B cell (primary cell): ENCODE measurements around the gene CREB3. TPM values are rescaled to one million over a fixed set of nuclear protein-coding genes. Genes with fewer than 3 reads are reported as not detected.

Source experiments
- ATAC-seq: fragments of 200-7000 bp; cut with Tn5 transposase; one replicate; pipeline ENCODE4 v1.10.0; 2021; ENCODE audit warnings: low read depth, mild to moderate bottlenecking, moderate number of reproducible peaks, moderate library complexity
- CTCF ChIA-PET: fragments of 350-600 bp; sonication (Branson Sonifier 250); formaldehyde crosslinking; loops from one replicate; lab custom pipeline; 2021; ENCODE audit warnings: antibody characterized with exemption, inconsistent platforms; lab: Charles Lee
- POLR2A ChIA-PET: fragments of 350-600 bp; sonication (Branson Sonifier 250); formaldehyde crosslinking; loops from one replicate; lab custom pipeline; 2021; ENCODE audit warnings: antibody characterized with exemption; lab: Charles Lee
- DNase-seq: peaks from one replicate; pipeline ENCODE4 v3.0.0; 2013
- H2AFZ ChIP-seq: 2 replicates; pipeline ENCODE4 v1.6.1; 2012; ENCODE audit warnings: mild to moderate bottlenecking, low read depth, low read length; ENCODE audit not compliant: insufficient read depth, poor library complexity, severe bottlenecking
- H3K27ac ChIP-seq, 2 donors: 1 replicate in 1 of 2; 2 replicates in 1 of 2; pipeline ENCODE4 v1.5.1; 2012 to 2013; ENCODE audit warnings: low read length in 2 of 2, mild to moderate bottlenecking in 2 of 2, moderate library complexity in 1 of 2
- H3K27me3 ChIP-seq, 4 experiments: fragments of 200-600 bp in 1 of 4; sonication (generic) in 1 of 4; replicated peaks in 1 of 4; 1 replicate in 2 of 4; 2 replicates in 2 of 4; pipeline versions ENCODE4 v1.6.1 to v1.7.0; 2013 to 2016; ENCODE audit warnings: low read length in 3 of 4, mild to moderate bottlenecking in 2 of 4, mixed read lengths in 1 of 4, moderate library complexity in 1 of 4; ENCODE audit not compliant: insufficient read depth in 4 of 4, control insufficient read depth in 3 of 4; ENCODE audit errors: control extremely low read depth in 1 of 4
- H3K36me3 ChIP-seq, 2 experiments: replicated peaks in 1 of 2; 1 replicate in 1 of 2; 2 replicates in 1 of 2; pipeline versions ENCODE4 v1.6.1 to v1.7.1; 2013; ENCODE audit warnings: low read length in 1 of 2; ENCODE audit not compliant: insufficient read depth in 2 of 2, control insufficient read depth in 1 of 2; ENCODE audit errors: control extremely low read depth in 1 of 2, extremely low read depth in 1 of 2
- H3K4me1 ChIP-seq, 2 donors: fragments of 200-600 bp in 1 of 2; sonication (generic) in 1 of 2; 1 replicate in 1 of 2; 2 replicates in 1 of 2; pipeline versions ENCODE4 v1.5.1 to v1.6.1; 2013 to 2017; ENCODE audit warnings: low read length in 2 of 2; ENCODE audit not compliant: control insufficient read depth in 2 of 2, insufficient read depth in 2 of 2
- H3K4me2 ChIP-seq: replicated peaks from 2 replicates; pipeline ENCODE3; 2012; ENCODE audit warnings: mild to moderate bottlenecking, low read depth, low read length; ENCODE audit not compliant: poor library complexity, severe bottlenecking
- H3K4me3 ChIP-seq, 5 experiments: fragments of 200-600 bp in 1 of 5; sonication (generic) in 1 of 5; 1 replicate in 3 of 5; 2 replicates in 2 of 5; pipeline versions ENCODE4 v1.5.1 to v1.7.0; 2011 to 2016; ENCODE audit warnings: low read length in 4 of 5, mild to moderate bottlenecking in 4 of 5, low read depth in 2 of 5, control low read depth in 1 of 5, moderate library complexity in 1 of 5; ENCODE audit not compliant: insufficient read depth in 1 of 5; ENCODE audit errors: control extremely low read depth in 1 of 5, extremely low read depth in 1 of 5
- H3K79me2 ChIP-seq: fragments of 200-600 bp; sonication (generic); one replicate; pipeline ENCODE4 v1.6.0; 2016; ENCODE audit warnings: low read length; ENCODE audit not compliant: control insufficient read depth, insufficient read depth
- H3K9ac ChIP-seq: fragments of 200-600 bp; sonication (generic); 2 replicates; pipeline ENCODE4 v1.6.1; 2017; ENCODE audit warnings: mild to moderate bottlenecking, low read length, moderate library complexity
- H3K9me3 ChIP-seq, 3 donors: one replicate each; pipeline versions ENCODE4 v1.6.1 to v1.7.1; 2013; ENCODE audit warnings: low read length in 2 of 3; ENCODE audit not compliant: control insufficient read depth in 2 of 3, insufficient read depth in 1 of 3; ENCODE audit errors: control extremely low read depth in 1 of 3
- H4K20me1 ChIP-seq: 2 replicates; pipeline ENCODE4 v1.6.0; 2012; ENCODE audit warnings: mild to moderate bottlenecking, low read length; ENCODE audit not compliant: insufficient read depth, control insufficient read depth, poor library complexity, severe bottlenecking
- H3K27ac Mint-ChIP-seq: one replicate; pipeline ENCODE4 v1.8.0; 2021; ENCODE audit warnings: mixed read lengths
- H3K27me3 Mint-ChIP-seq: one replicate; pipeline ENCODE4 v1.8.0; 2021; ENCODE audit warnings: mixed read lengths
- H3K4me1 Mint-ChIP-seq: one replicate; pipeline ENCODE4 v1.8.0; 2021; ENCODE audit warnings: mixed read lengths
- H3K4me3 Mint-ChIP-seq: one replicate; pipeline ENCODE4 v1.8.0; 2021; ENCODE audit warnings: mixed read lengths
- H3K9me3 Mint-ChIP-seq: one replicate; pipeline ENCODE4 v1.8.0; 2022; ENCODE audit warnings: mixed read lengths; ENCODE audit not compliant: insufficient read depth
- EZH2 ChIP-seq: IDR thresholded peaks from 2 replicates; pipeline ENCODE4 v1.6.1; 2012; ENCODE audit warnings: borderline replicate concordance, low read depth, mild to moderate bottlenecking, moderate library complexity, low read length; ENCODE audit not compliant: insufficient read depth, poor library complexity, severe bottlenecking
- WGBS: methylation state at CpG from one replicate; pipeline ENCODE4 v1.1.5; 2013; ENCODE audit warnings: missing lambda C conversion rate; ENCODE audit not compliant: insufficient coverage; 5-methylcytosine and 5-hydroxymethylcytosine counted together
- intact Hi-C: fragments of 100-400 bp; cut with micrococcal nuclease; formaldehyde crosslinking; loops from one replicate; pipeline ENCODE4 v1.10.0; 2022
- polyA plus RNA-seq: library from polyadenylated mRNA; depleted of rRNA; stranded (reverse); fragments of >200 nt; gene quantifications from 2 replicates; pipeline ENCODE4 v1.2.3, GENCODE V29; 2012
- total RNA-seq, 2 donors: library from RNA; stranded (reverse); fragments of 120-200 nt in 1 of 2; gene quantifications; 1 replicate in 1 of 2; 2 replicates in 1 of 2; pipeline versions ENCODE4 v1.2.3 to v1.2.4, GENCODE V29; 2013 to 2022
- TF ChIP-seq, protein P1 (sequence below): fragments of 200-600 bp; IDR thresholded peaks from one replicate; pipeline ENCODE4 v1.8.0; 2022; ENCODE audit warnings: antibody characterized with exemption, mild to moderate bottlenecking

Gene CREB3
- total and polyA plus RNA-seq, 2 donors (not counting 1 experiment from before 2014, with no cell fraction given) = 12.3 to 20.7 TPM

DNA sequence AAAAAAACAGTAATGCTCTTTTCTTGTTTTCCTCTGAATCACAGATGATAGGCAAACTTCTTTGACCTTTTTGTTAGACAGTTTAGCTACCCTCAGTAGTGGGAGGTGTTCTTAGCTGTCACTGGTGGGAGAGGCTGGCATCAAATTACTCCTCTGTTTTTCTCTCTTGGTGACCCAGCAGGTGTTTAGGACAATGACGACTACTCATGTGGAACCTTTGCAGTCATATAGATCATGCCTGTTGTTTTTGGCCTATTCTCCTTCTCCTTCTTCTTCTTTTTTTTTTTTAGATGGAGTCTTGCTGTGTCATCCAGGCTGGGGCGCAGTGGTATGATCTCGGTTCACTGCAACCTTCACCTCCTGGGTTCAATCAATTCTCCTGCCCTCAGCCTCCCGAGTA lies 43.6 kb downstream of the CREB3 start:
- Histone ChIP-seq H3K36me3 (peaks cover 0 to 8% of the 10 kb centered on the region in 2 experiments), H3K4me2 (no peak overlapping the region), H2AFZ (no peak overlapping the region), H4K20me1 (peaks cover 10% of the 10 kb centered on the region), H3K27ac (peak overlapping the region in 1 of 2 donors; percentile 3), H3K4me3 (no peak overlapping the region), H3K79me2 (peaks cover 13% of the 10 kb centered on the region), H3K9me3 (no peaks in the 10 kb centered on the region), H3K4me1 (peaks cover 6 to 15% of the 10 kb centered on the region in 2 donors), H3K27me3 (no peaks in the 10 kb centered on the region), H3K9ac (no peak overlapping the region)
- Mint-ChIP-seq H3K4me3 (peak overlapping the region; percentile 19), H3K9me3 (no peaks in the 10 kb centered on the region), H3K4me1 (peaks cover 15% of the 10 kb centered on the region), H3K27ac (peak overlapping the region; percentile 85), H3K27me3 (no peaks in the 10 kb centered on the region)
- DNase-seq = no peak
- ChIA-PET CTCF (interaction anchor here (0.6 to 2.3 kb wide), 11 partner anchors 9 to 109 kb away, joined by 3 to 15 read pairs (median 4); partner anchors contain the start of gene TLN1), POLR2A (interaction anchor here (1.0 kb wide), 1 partner anchor 19 kb away, joined by 3 read pairs; no protein-coding TSS in a partner anchor)
- WGBS = 20% methylated on average over 1 of the region's 4 CpGs
- ATAC-seq = peak; percentile 94
- intact Hi-C loops = no loop called here
- TF ChIP-seq, protein P1, sequence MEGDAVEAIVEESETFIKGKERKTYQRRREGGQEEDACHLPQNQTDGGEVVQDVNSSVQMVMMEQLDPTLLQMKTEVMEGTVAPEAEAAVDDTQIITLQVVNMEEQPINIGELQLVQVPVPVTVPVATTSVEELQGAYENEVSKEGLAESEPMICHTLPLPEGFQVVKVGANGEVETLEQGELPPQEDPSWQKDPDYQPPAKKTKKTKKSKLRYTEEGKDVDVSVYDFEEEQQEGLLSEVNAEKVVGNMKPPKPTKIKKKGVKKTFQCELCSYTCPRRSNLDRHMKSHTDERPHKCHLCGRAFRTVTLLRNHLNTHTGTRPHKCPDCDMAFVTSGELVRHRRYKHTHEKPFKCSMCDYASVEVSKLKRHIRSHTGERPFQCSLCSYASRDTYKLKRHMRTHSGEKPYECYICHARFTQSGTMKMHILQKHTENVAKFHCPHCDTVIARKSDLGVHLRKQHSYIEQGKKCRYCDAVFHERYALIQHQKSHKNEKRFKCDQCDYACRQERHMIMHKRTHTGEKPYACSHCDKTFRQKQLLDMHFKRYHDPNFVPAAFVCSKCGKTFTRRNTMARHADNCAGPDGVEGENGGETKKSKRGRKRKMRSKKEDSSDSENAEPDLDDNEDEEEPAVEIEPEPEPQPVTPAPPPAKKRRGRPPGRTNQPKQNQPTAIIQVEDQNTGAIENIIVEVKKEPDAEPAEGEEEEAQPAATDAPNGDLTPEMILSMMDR = no peak
- no peak for TF ChIP-seq EZH2

DNA sequence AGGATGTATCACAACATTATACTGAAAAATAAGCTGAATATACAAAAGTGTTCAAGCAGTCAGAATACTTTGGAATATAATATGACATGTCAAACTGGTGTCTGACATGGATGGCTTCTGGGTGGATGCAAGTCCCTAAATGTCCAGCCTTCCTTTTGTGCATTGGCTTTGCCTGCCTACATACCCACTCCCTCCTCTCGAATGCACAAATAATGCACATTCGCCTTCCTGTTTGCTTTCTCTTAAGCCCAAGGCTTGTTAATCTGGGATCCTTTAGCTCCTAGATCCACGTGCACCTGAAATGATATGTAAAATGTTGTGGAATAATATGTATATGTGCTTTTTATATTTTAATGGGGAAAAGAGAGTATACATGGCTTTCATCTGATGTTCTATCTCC lies 46.0 kb downstream of the CREB3 start:
- no peak overlapping the region for H3K4me3 Mint-ChIP-seq
- no peak overlapping the region for H3K27ac Mint-ChIP-seq
- Histone ChIP-seq H3K79me2 (no peaks in the 10 kb centered on the region), H3K9ac (no peak overlapping the region), H3K4me1 (peaks cover 6 to 15% of the 10 kb centered on the region in 2 donors), H3K36me3 (no peaks in the 10 kb centered on the region), H3K4me2 (no peak overlapping the region), H3K4me3 (no peak overlapping the region), H3K9me3 (no peaks in the 10 kb centered on the region), H4K20me1 (no peaks in the 10 kb centered on the region), H3K27me3 (no peaks in the 10 kb centered on the region), H2AFZ (no peak overlapping the region), H3K27ac (no peak overlapping the region)
- intact Hi-C loops = no loop called here
- WGBS = no CpG with 5 or more reads among the region's 3 CpGs
- POLR2A ChIA-PET = interaction anchor here (0.6 kb wide), 2 partner anchors 83 to 125 kb away, joined by 3 read pairs; no protein-coding TSS in a partner anchor
- H3K4me1 Mint-ChIP-seq = peaks cover 15% of the 10 kb centered on the region
- DNase-seq = no peak
- no peak for ATAC-seq
- CTCF ChIA-PET = interaction anchor here (1.0 to 2.7 kb wide), 7 partner anchors 10 to 167 kb away, joined by 3 to 11 read pairs (median 4); no protein-coding TSS in a partner anchor
- no peaks in the 10 kb centered on the region for H3K9me3 Mint-ChIP-seq
- no peak for TF ChIP-seq EZH2
- TF ChIP-seq, protein P1 = no peak
- no peaks in the 10 kb centered on the region for H3K27me3 Mint-ChIP-seq
